Loucy (cell line): ENCODE data around the gene C2orf15.
A peak's percentile ranks its signal among the peaks of the same experiment; 100 is the strongest.

Experiments
- H2AFZ ChIP-seq: fragments of 200-600 bp; sonication (generic); 2 replicates; pipeline ENCODE4 v1.6.0; 2016; ENCODE audit warnings: antibody characterized with exemption, mild to moderate bottlenecking, low read length, moderate library complexity
- H3F3A ChIP-seq: fragments of 200-600 bp; 2 replicates; pipeline ENCODE4 v1.6.0; 2016; ENCODE audit warnings: antibody characterized with exemption, low read depth, mild to moderate bottlenecking
- H3K27me3 ChIP-seq: fragments of 200-600 bp; sonication (generic); 2 replicates; pipeline ENCODE4 v1.6.1; 2014; ENCODE audit warnings: low read length, mild to moderate bottlenecking; ENCODE audit not compliant: insufficient read depth, poor library complexity, severe bottlenecking
- H3K36me3 ChIP-seq: fragments of 200-600 bp; sonication (generic); 2 replicates; pipeline ENCODE4 v1.6.1; 2016; ENCODE audit warnings: low read length; ENCODE audit not compliant: insufficient read depth
- H3K4me1 ChIP-seq: fragments of 200-600 bp; sonication (generic); 2 replicates; pipeline ENCODE4 v1.5.1; 2014; ENCODE audit warnings: low read length, mild to moderate bottlenecking; ENCODE audit not compliant: insufficient read depth, poor library complexity, severe bottlenecking
- H3K4me2 ChIP-seq: fragments of 200-600 bp; sonication (generic); 2 replicates; pipeline ENCODE4 v1.6.0; 2014; ENCODE audit warnings: antibody characterized with exemption, low read length, low read depth, mild to moderate bottlenecking; ENCODE audit not compliant: poor library complexity, severe bottlenecking
- H3K4me3 ChIP-seq: fragments of 200-600 bp; sonication (generic); 2 replicates; pipeline ENCODE4 v1.5.1; 2014; ENCODE audit warnings: low read length, mild to moderate bottlenecking, mixed read lengths; ENCODE audit not compliant: poor library complexity, severe bottlenecking
- H3K79me2 ChIP-seq: fragments of 200-600 bp; sonication (generic); 2 replicates; pipeline ENCODE4 v1.6.1; 2014; ENCODE audit warnings: low read length; ENCODE audit not compliant: insufficient read depth
- H3K9ac ChIP-seq: fragments of 200-600 bp; sonication (generic); 2 replicates; pipeline ENCODE4 v1.6.0; 2014; ENCODE audit warnings: mild to moderate bottlenecking, low read depth, low read length, moderate library complexity; ENCODE audit not compliant: poor library complexity, severe bottlenecking
- H3K9me2 ChIP-seq: fragments of 200-600 bp; sonication (generic); replicated peaks from 2 replicates; pipeline ENCODE4 v1.6.1; 2016; ENCODE audit warnings: low read depth, low read length, mixed read lengths
- H3K9me3 ChIP-seq: fragments of 200-600 bp; sonication (generic); 2 replicates; pipeline ENCODE4 v1.6.1; 2014; ENCODE audit warnings: mild to moderate bottlenecking, antibody characterized with exemption, low read length, low read depth; ENCODE audit not compliant: insufficient read depth
- H4K20me1 ChIP-seq: fragments of 200-600 bp; sonication (generic); 2 replicates; pipeline ENCODE4 v1.6.0; 2014; ENCODE audit warnings: antibody characterized with exemption, low read length, mild to moderate bottlenecking; ENCODE audit not compliant: insufficient read depth, poor library complexity, severe bottlenecking
- EZH2phosphoT487 ChIP-seq: fragments of 200-600 bp; IDR thresholded peaks from 2 replicates; pipeline ENCODE4 v1.6.1; 2018; ENCODE audit warnings: antibody characterized with exemption, mild to moderate bottlenecking, moderate library complexity, borderline replicate concordance
- TF ChIP-seq, protein P1 (sequence below): fragments of 200-600 bp; sonication (generic); conservative IDR thresholded peaks from 2 replicates; pipeline ENCODE4 v1.5.1; 2014; ENCODE audit warnings: mild to moderate bottlenecking, antibody characterized with exemption, low read length

The C2orf15 gene

DNA sequence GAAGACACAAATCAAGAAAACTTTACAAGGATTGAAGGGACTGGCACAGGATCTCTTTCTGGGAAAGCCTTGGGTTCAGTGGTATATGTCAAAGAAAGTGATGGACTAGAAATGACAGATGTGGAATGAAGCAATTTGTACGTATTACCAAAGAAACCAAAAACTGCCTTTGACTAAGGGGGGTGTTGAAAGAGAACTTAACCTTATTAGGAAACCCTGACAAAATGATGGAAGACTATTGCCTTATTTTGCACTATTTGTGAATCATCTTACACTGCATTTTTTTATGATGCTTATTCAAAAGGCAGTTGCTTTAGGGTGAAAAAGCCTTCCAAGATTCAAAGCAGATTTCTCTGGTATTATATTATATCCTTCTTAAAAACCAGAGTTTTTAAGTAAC lies 9.2 kb downstream of the C2orf15 start:
- Histone ChIP-seq H3K9me3 (no peaks in the 10 kb centered on the region), H2AFZ (no peak overlapping the region), H3K27me3 (no peaks in the 10 kb centered on the region), H4K20me1 (no peaks in the 10 kb centered on the region), H3K36me3 (no peaks in the 10 kb centered on the region), H3K4me3 (no peak overlapping the region), H3F3A (no peaks in the 10 kb centered on the region; the same call in 1 of the 2 replicates), H3K9ac (no peak overlapping the region), H3K4me1 (peaks cover 25% of the 10 kb centered on the region), H3K9me2 (no peaks in the 10 kb centered on the region), H3K79me2 (peaks cover 5% of the 10 kb centered on the region), H3K4me2 (no peak overlapping the region)
- TF ChIP-seq EZH2phosphoT487: no peak
- TF ChIP-seq, protein P1, sequence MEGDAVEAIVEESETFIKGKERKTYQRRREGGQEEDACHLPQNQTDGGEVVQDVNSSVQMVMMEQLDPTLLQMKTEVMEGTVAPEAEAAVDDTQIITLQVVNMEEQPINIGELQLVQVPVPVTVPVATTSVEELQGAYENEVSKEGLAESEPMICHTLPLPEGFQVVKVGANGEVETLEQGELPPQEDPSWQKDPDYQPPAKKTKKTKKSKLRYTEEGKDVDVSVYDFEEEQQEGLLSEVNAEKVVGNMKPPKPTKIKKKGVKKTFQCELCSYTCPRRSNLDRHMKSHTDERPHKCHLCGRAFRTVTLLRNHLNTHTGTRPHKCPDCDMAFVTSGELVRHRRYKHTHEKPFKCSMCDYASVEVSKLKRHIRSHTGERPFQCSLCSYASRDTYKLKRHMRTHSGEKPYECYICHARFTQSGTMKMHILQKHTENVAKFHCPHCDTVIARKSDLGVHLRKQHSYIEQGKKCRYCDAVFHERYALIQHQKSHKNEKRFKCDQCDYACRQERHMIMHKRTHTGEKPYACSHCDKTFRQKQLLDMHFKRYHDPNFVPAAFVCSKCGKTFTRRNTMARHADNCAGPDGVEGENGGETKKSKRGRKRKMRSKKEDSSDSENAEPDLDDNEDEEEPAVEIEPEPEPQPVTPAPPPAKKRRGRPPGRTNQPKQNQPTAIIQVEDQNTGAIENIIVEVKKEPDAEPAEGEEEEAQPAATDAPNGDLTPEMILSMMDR: no peak

DNA sequence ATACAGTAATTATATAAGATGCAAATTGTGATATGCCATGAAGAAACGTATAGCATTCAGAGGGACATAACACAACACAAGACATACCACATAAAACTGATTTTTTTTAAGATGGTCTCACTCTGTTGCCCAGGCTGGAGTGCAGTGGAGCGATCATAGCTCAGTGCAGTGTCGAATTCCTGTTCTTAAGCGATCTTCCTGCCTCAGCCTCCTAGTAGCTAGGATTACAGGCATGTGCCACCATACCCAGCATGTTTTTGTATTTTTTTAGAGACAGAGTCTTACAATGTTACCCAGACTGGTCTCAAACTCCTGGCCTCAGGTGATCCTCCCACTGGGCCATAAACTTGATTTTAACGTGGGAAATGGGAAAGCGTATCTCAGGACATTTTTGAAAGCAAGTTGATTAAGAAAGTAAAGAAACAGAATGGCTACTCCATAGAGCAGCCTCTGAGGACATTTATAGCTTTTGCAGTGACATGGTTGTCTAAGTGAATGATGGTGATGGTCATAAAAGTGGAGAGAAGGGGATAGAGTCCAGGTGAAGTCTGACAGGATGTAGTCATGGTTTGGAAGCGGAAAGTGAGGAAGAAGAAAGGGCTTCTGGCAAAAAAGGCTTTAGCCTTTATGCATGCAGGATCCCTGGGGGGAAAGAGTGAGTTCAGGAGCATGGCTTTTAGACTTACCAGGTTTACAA lies 10.8 kb downstream of the C2orf15 start:
- H3F3A ChIP-seq: no peaks in the 10 kb centered on the region; the same call in 1 of the 2 replicates
- no peaks in the 10 kb centered on the region for H3K9me3 ChIP-seq
- peaks cover 40% of the 10 kb centered on the region for H3K4me1 ChIP-seq
- H2AFZ ChIP-seq: no peak overlapping the region
- H3K27me3 ChIP-seq: no peaks in the 10 kb centered on the region
- TF ChIP-seq, protein P1: no peak
- TF ChIP-seq EZH2phosphoT487: no peak
- H3K9me2 ChIP-seq: no peaks in the 10 kb centered on the region
- no peak overlapping the region for H3K4me3 ChIP-seq
- H3K4me2 ChIP-seq: peak overlapping the region; percentile 87
- H3K36me3 ChIP-seq: no peaks in the 10 kb centered on the region
- peaks cover 18% of the 10 kb centered on the region for H3K79me2 ChIP-seq
- no peak overlapping the region for H3K9ac ChIP-seq
- H4K20me1 ChIP-seq: no peaks in the 10 kb centered on the region

DNA sequence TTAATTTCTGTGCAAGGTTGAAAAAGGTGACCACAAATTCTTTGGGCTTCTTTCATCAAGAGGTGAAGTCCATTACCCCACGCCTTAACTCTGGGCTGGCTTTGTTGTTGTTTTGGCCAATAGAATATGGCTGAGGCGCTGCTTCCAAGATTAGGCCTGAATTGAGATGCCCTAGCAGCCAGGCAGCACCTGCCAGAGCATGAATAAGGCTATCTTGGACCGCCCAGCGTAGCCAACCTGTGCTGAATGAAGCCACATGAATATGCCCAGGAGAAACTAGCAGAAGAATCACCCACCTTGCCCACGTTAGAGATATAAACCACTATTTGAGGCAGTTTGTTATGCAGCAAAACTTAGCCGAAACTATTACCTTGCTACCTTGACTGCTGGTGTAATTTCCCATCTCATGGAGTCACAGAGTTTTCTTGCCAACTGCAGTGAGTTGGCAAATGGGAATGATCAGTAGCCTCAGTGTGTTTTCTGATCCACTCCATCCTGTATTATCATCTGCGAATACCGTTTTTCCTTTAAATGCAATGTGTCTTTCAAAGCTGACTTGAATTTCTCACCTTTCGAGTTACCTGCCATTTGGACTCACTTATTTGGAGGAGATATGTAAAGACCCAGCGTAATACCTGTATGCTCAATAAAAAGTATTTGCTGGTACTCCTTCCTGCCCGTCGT lies 12.6 kb downstream of the C2orf15 start:
- TF ChIP-seq, protein P1: no peak
- no peak for TF ChIP-seq EZH2phosphoT487
- peak overlapping the region; percentile 91 for H2AFZ ChIP-seq
- no peaks in the 10 kb centered on the region for H3K36me3 ChIP-seq
- peaks cover 21% of the 10 kb centered on the region for H3K79me2 ChIP-seq
- peak overlapping the region; percentile 92 for H3K4me3 ChIP-seq
- peak overlapping the region; percentile 90 for H3K9ac ChIP-seq
- H4K20me1 ChIP-seq: no peaks in the 10 kb centered on the region
- H3K4me1 ChIP-seq: peaks cover 52% of the 10 kb centered on the region
- peak overlapping the region; percentile 87 for H3K4me2 ChIP-seq
- H3K27me3 ChIP-seq: no peaks in the 10 kb centered on the region
- H3K9me3 ChIP-seq: no peaks in the 10 kb centered on the region
- H3K9me2 ChIP-seq: no peaks in the 10 kb centered on the region
- H3F3A ChIP-seq: no peaks in the 10 kb centered on the region; the same call in 1 of the 2 replicates
